ENCODE data around the gene MAJIN. TPM values are rescaled to one million over a fixed set of nuclear protein-coding genes. Genes with fewer than 3 reads are reported as not detected.

The MAJIN gene
- total RNA-seq, 1 donor from 2014 or later: not detected

DNA sequence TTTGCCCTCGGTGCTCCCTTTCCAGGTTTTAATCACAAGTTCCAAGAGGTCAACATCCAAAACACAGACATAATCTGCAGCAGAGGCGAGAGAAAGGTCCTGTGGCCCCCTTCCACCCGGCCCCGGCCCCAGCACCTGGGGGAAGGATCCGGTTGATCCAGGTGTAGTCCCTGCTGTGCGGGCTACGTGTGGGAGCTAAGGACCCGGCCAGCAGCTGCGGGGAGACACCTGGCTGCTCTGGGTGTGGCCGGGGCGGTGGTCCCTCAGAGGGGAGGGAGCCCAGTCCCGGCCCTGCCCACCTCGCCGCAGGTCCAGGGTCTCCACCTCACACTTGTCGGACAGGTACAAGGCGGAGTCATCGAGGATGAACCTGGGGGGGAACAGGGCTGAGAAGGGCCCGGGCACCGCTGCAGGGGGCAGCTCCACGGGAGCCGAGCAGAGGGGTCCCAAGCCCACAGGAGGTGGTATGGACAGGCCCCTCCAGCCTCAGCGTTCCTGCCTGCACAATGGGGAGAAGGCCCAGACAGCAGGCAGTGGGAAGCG, 68.5 kb downstream of the MAJIN start:
- no peak for DNase-seq (ENCODE audit: extremely low spot score in 2 of 2)
- H3K27me3 ChIP-seq: no peaks in the 10 kb centered on the region

GRCh38 chr11:64902102-64902900, 69.6 kb downstream of the MAJIN start:
- no peaks in the 10 kb centered on the region for H3K27me3 ChIP-seq
- TF ChIP-seq POLR2A (IDR thresholded peaks at IDR 0.05): no peak
- no peak for TF ChIP-seq POLR2AphosphoS5 (IDR thresholded peaks at IDR 0.05; ENCODE audit: insufficient read depth in 1 of 2, low read depth in 1 of 2)
- TF ChIP-seq CTCF (IDR thresholded peaks at IDR 0.05): no peak
- no peaks in the 10 kb centered on the region for H3K4me1 ChIP-seq
- intact Hi-C loops (cut with DNase I): no loop called here
- H3K4me3 ChIP-seq: no peak overlapping the region
- DNase-seq (ENCODE audit: extremely low spot score in 2 of 2): no peak
- H3K36me3 ChIP-seq: peaks cover 0 to 78% of the 10 kb centered on the region in 2 donors
- H3K9me3 ChIP-seq: no peaks in the 10 kb centered on the region
- no peak overlapping the region for H3K27ac ChIP-seq

More for the DNA sequence above, 68.5 kb downstream of the MAJIN start:
- Histone ChIP-seq H3K27ac (no peak overlapping the region), H3K9me3 (no peaks in the 10 kb centered on the region), H3K4me3 (no peak overlapping the region), H3K36me3 (peaks cover 0 to 78% of the 10 kb centered on the region in 2 donors), H3K4me1 (no peaks in the 10 kb centered on the region)
- intact Hi-C loops (cut with DNase I): no loop called here
- TF ChIP-seq POLR2AphosphoS5 (IDR thresholded peaks at IDR 0.05; ENCODE audit: insufficient read depth in 1 of 2, low read depth in 1 of 2) (no peak), CTCF (IDR thresholded peaks at IDR 0.05) (no peak), POLR2A (IDR thresholded peaks at IDR 0.05) (no peak)

- Histone ChIP-seq H3K9me3 (no peaks in the 10 kb centered on the region), H3K27ac (no peak overlapping the region), H3K4me3 (no peak overlapping the region), H3K36me3 (peaks cover 0 to 67% of the 10 kb centered on the region in 2 donors), H3K27me3 (no peaks in the 10 kb centered on the region), H3K4me1 (no peaks in the 10 kb centered on the region)
- TF ChIP-seq POLR2AphosphoS5 (IDR thresholded peaks at IDR 0.05; ENCODE audit: insufficient read depth in 1 of 2, low read depth in 1 of 2): no peak
- no peak for TF ChIP-seq CTCF (IDR thresholded peaks at IDR 0.05)
- no peak for TF ChIP-seq POLR2A (IDR thresholded peaks at IDR 0.05)
- DNase-seq (ENCODE audit: extremely low spot score in 2 of 2): no peak
- intact Hi-C loops (cut with DNase I): no loop called here
Measured at GRCh38 chr11:64900774-64901173, 71.1 kb downstream of the MAJIN start.

DNA sequence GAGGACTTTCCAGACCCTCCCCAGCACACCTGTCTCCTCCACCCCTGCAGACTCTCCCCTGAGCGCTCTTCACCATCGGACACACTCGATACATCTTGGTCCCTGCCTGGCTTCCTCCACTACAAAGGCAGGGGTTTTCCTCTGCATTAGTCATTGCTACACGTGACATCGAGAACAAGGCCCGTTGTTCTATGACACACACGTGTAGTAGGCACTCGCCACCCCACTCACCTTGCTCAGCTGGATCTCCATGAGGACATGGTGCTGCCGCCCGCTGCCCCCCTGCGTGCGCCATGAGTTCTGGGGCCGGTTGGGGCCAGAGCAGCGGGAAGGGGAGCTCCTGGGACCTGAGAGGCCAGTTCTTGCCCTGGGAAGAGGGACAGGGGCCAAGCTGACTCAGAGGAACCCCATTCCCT, 71.6 kb downstream of the MAJIN start:
- no peak overlapping the region for H3K4me3 ChIP-seq
- intact Hi-C loops (cut with DNase I): no loop called here
- peaks cover 0 to 62% of the 10 kb centered on the region in 2 donors for H3K36me3 ChIP-seq

More for the DNA sequence above, 71.6 kb downstream of the MAJIN start:
- H3K27me3 ChIP-seq: no peaks in the 10 kb centered on the region
- no peak for TF ChIP-seq CTCF (IDR thresholded peaks at IDR 0.05)
- no peak for TF ChIP-seq POLR2AphosphoS5 (IDR thresholded peaks at IDR 0.05; ENCODE audit: insufficient read depth in 1 of 2, low read depth in 1 of 2)
- no peaks in the 10 kb centered on the region for H3K9me3 ChIP-seq
- DNase-seq (ENCODE audit: extremely low spot score in 2 of 2): no peak
- H3K4me1 ChIP-seq: no peaks in the 10 kb centered on the region
- H3K27ac ChIP-seq: no peak overlapping the region
